LNCAP (cell line): ENCODE data around the gene JAG1.

ENCODE experiments used
- CTCF ChIP-seq: fragments of 450-650 bp; IDR thresholded peaks from 2 replicates; pipeline ENCODE4 v1.5.1; 2017; ENCODE audit warnings: mild to moderate bottlenecking

The JAG1 gene

GRCh38 chr20:10636326-10636818 lies 37.4 kb downstream of the JAG1 start:
- no peak for TF ChIP-seq CTCF

- TF ChIP-seq CTCF = no peak
Observed at GRCh38 chr20:10635476-10636208, 38.2 kb downstream of the JAG1 start.

GRCh38 chr20:10634683-10635411 lies 39.0 kb downstream of the JAG1 start:
- TF ChIP-seq CTCF = no peak

- no peak for TF ChIP-seq CTCF
Observed at GRCh38 chr20:10634211-10634610, 39.6 kb downstream of the JAG1 start.

- TF ChIP-seq CTCF = no peak
Observed at GRCh38 chr20:10633718-10634117, 40.1 kb downstream of the JAG1 start.

- TF ChIP-seq CTCF = no peak
Observed at GRCh38 chr20:10632721-10633509, 40.9 kb downstream of the JAG1 start.

- TF ChIP-seq CTCF = no peak
Observed at GRCh38 chr20:10631126-10631525, 42.7 kb downstream of the JAG1 start.
